ENCODE results near the gene PLD1. TPM values are rescaled to one million over a fixed set of nuclear protein-coding genes. Genes with fewer than 3 reads are reported as not detected.
"Not testable (repeated sequence)": the region's sequence is repeated elsewhere in the genome, so short reads cannot be mapped to it uniquely, and the experiment has no call there.

PLD1 gene
- total and polyA plus RNA-seq, 9 donors, result 24.6 to 125 (median 52.1) TPM

GRCh38 chr3:171564748-171565480 is 245.4 kb downstream of the PLD1 start:
- TF ChIP-seq EP300 (IDR thresholded peaks at IDR 0.05) (no peak), CTCF (IDR thresholded peaks at IDR 0.05) (no peak), POLR2A (IDR thresholded peaks at IDR 0.05) (no peak)
- Histone ChIP-seq H3K4me3 (no peak overlapping the region), H3K36me3 (no peaks in the 10 kb centered on the region), H3K27me3 (no peaks in the 10 kb centered on the region), H3K9me3 (no peaks in the 10 kb centered on the region), H3K4me1 (ENCODE audit: insufficient read depth) (no peaks in the 10 kb centered on the region), H3K27ac (no peak overlapping the region)
- intact Hi-C loops (cut with DNase I), result loop anchor here (5.0 to 10.0 kb wide), 4 partner anchors 510 to 610 kb away; no protein-coding TSS in a partner anchor
- DNase-seq, result no peak
- WGBS, 3 donors, result 83 to 87% (median 84%) methylated on average over 6 of the region's 6 CpGs

GRCh38 chr3:171563298-171563697 is 247.0 kb downstream of the PLD1 start:
- no peaks in the 10 kb centered on the region for H3K4me1 ChIP-seq (ENCODE audit: insufficient read depth)
- TF ChIP-seq EP300 (IDR thresholded peaks at IDR 0.05), result no peak
- TF ChIP-seq POLR2A (IDR thresholded peaks at IDR 0.05), result no peak
- no peak for TF ChIP-seq CTCF (IDR thresholded peaks at IDR 0.05)
- WGBS, 3 donors, result 93 to 99% (median 96%) methylated on average over 6 of the region's 6 CpGs
- H3K4me3 ChIP-seq, result no peak overlapping the region
- H3K9me3 ChIP-seq, result no peaks in the 10 kb centered on the region
- no peak for DNase-seq
- no peak overlapping the region for H3K27ac ChIP-seq
- intact Hi-C loops (cut with DNase I), result loop anchor here in 3 of 4 donors (5.0 to 10.0 kb wide), 4 partner anchors 508 to 608 kb away; no protein-coding TSS in a partner anchor
- H3K27me3 ChIP-seq, result no peaks in the 10 kb centered on the region
- no peaks in the 10 kb centered on the region for H3K36me3 ChIP-seq

GRCh38 chr3:171562459-171562858 is 247.8 kb downstream of the PLD1 start:
- not testable (repeated sequence) for DNase-seq; H3K36me3 ChIP-seq; H3K27me3 ChIP-seq; H3K4me1 ChIP-seq (ENCODE audit: insufficient read depth); H3K9me3 ChIP-seq; H3K4me3 ChIP-seq; H3K27ac ChIP-seq
- 89 to 93% methylated on average over 1 of the region's 1 CpG; no CpG with 5 or more reads in 1 of the 3 donors for WGBS, 3 donors
- intact Hi-C loops (cut with DNase I), result loop anchor here in 3 of 4 donors (5.0 to 10.0 kb wide), 4 partner anchors 508 to 608 kb away; no protein-coding TSS in a partner anchor

- TF ChIP-seq POLR2A (IDR thresholded peaks at IDR 0.05), result no peak
- no peak for TF ChIP-seq CTCF (IDR thresholded peaks at IDR 0.05)
- TF ChIP-seq EP300 (IDR thresholded peaks at IDR 0.05), result no peak
- Histone ChIP-seq H3K4me3 (no peak overlapping the region), H3K27me3 (no peaks in the 10 kb centered on the region), H3K36me3 (no peaks in the 10 kb centered on the region), H3K4me1 (ENCODE audit: insufficient read depth) (no peaks in the 10 kb centered on the region), H3K27ac (no peak overlapping the region), H3K9me3 (no peaks in the 10 kb centered on the region)
- intact Hi-C loops (cut with DNase I), result loop anchor here in 3 of 4 donors (5.0 to 10.0 kb wide), 4 partner anchors 507 to 607 kb away; no protein-coding TSS in a partner anchor
- no peak for DNase-seq
- WGBS, 3 donors, result 91 to 93% (median 91%) methylated on average over 5 of the region's 5 CpGs
These were observed 248.5 kb downstream of the PLD1 start for GRCh38 chr3:171561596-171562323.
